Breast epithelium (tissue), 4 donors: ENCODE results near the gene PEG3. TPM values are rescaled to one million over a fixed set of nuclear protein-coding genes. Genes with fewer than 3 reads are reported as not detected.

Experiments used
- DNase-seq, 2 donors: peaks; one replicate each; pipeline ENCODE4 v3.0.0-alpha.2; 2019; ENCODE audit warnings: low spot score in 2 of 2
- H3K27ac ChIP-seq, 2 donors: fragments of 200-600 bp; sonication (generic) in 1 of 2; one replicate each; pipeline ENCODE4 v1.5.1; 2016 to 2019; ENCODE audit warnings: mild to moderate bottlenecking in 1 of 2
- H3K27me3 ChIP-seq, 2 donors: fragments of 200-600 bp; sonication (generic) in 1 of 2; one replicate each; pipeline versions ENCODE4 v1.5.1 to v1.6.0; 2017 to 2019; ENCODE audit warnings: control low read depth in 1 of 2, mild to moderate bottlenecking in 1 of 2
- H3K36me3 ChIP-seq: fragments of 200-600 bp; one replicate; pipeline ENCODE4 v1.5.1; 2019
- H3K4me1 ChIP-seq, 2 donors: fragments of 200-600 bp; sonication (generic); one replicate each; pipeline ENCODE4 v1.5.1; 2016 to 2019; ENCODE audit warnings: control low read depth in 1 of 2
- H3K4me3 ChIP-seq, 3 donors: fragments of 200-600 bp; sonication (generic); 1 replicate in 2 of 3; 2 replicates in 1 of 3; pipeline ENCODE4 v1.5.1; 2016 to 2019; ENCODE audit warnings: mild to moderate bottlenecking in 3 of 3, moderate library complexity in 2 of 3
- H3K9me3 ChIP-seq, 2 donors: fragments of 200-600 bp; sonication (generic) in 1 of 2; one replicate each; pipeline ENCODE4 v1.5.1; 2016 to 2019; ENCODE audit warnings: control low read depth in 1 of 2
- CTCF ChIP-seq, 3 donors: fragments of 450-650 bp; IDR thresholded peaks; one replicate each; pipeline ENCODE4 v1.5.1; 2016 to 2017; ENCODE audit warnings: antibody characterized with exemption in 3 of 3, mild to moderate bottlenecking in 3 of 3, moderate library complexity in 3 of 3
- POLR2A ChIP-seq: fragments of 450-650 bp; IDR thresholded peaks from one replicate; pipeline ENCODE4 v1.6.1; 2016; ENCODE audit warnings: antibody characterized with exemption, mild to moderate bottlenecking, moderate library complexity
- POLR2AphosphoS5 ChIP-seq, 3 donors: sonication (generic); formaldehyde crosslinking; IDR thresholded peaks; one replicate each; pipeline ENCODE4 v1.6.1; 2017; ENCODE audit warnings: antibody characterized with exemption in 3 of 3
- intact Hi-C: fragments of 100-400 bp; cut with DNase I; formaldehyde crosslinking; loops from one replicate; pipeline ENCODE4 v1.15.1; 2023; ENCODE audit warnings: low total_unique reads
- total RNA-seq, 3 donors: library from RNA; depleted of rRNA; stranded (reverse); fragments of >200 nt; gene quantifications; one replicate each; pipeline ENCODE4 v1.1.0, GENCODE V29; 2016

The PEG3 gene
- total RNA-seq, 3 donors from 2014 or later: 9.1 to 24.0 (median 17.0) TPM

GRCh38 chr19:56829596-56829995 lies 10.9 kb downstream of the PEG3 start:
- Histone ChIP-seq H3K4me1 (no peaks in the 10 kb centered on the region), H3K4me3 (no peak overlapping the region), H3K27me3 (no peaks in the 10 kb centered on the region), H3K27ac (no peak overlapping the region), H3K9me3 (no peaks in the 10 kb centered on the region), H3K36me3 (no peaks in the 10 kb centered on the region)
- DNase-seq: no peak
- TF ChIP-seq POLR2A: no peak
- no peak for TF ChIP-seq POLR2AphosphoS5 (IDR thresholded peaks at IDR 0.05)
- TF ChIP-seq CTCF (IDR thresholded peaks at IDR 0.05): no peak
- intact Hi-C loops: no loop called here

DNA sequence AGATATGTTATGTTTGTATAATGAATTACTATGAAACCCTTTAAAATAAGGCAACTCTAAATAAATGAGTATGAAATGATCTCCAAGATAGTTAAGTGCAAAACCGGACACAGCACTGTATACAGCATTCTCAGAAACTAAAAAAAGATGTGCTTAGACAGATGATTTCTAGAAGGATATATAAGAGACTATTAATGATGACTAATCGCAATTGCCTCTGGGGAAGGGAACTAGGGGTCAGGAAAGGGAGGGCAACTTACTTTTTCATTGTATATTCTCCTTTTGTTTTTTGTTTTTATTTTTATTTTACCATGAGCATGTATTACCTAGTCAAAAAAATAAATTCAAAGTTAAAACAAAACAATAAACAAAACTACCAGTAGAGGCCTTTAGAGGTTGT lies 12.8 kb downstream of the PEG3 start:
- DNase-seq: no peak
- no peaks in the 10 kb centered on the region for H3K4me1 ChIP-seq
- H3K9me3 ChIP-seq: no peaks in the 10 kb centered on the region
- no peaks in the 10 kb centered on the region for H3K36me3 ChIP-seq
- no peaks in the 10 kb centered on the region for H3K27me3 ChIP-seq
- TF ChIP-seq POLR2AphosphoS5 (IDR thresholded peaks at IDR 0.05): no peak
- no peak for TF ChIP-seq POLR2A
- no peak for TF ChIP-seq CTCF (IDR thresholded peaks at IDR 0.05)
- no peak overlapping the region for H3K27ac ChIP-seq
- no peak overlapping the region for H3K4me3 ChIP-seq
- intact Hi-C loops: no loop called here

DNA sequence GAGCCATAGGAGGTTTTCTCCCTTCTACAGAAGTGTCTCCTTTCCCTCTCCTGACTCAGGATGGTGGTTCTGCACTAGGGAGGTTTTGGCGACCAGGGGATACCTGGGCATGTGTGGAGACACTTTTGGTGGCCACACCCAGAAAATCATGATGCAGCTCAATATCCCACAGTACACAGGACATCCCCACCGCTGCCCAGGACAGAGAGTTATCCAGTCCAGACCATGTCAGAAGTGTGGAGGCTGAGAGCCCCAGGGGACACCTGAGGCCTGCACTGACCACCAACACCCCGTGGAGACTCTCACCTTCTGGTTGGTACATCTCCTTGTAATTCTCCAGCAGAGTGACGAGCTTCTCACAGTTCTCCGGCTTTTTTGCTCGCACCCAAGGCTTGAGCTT lies 16.6 kb downstream of the PEG3 start:
- no peaks in the 10 kb centered on the region for H3K4me1 ChIP-seq
- TF ChIP-seq POLR2A: no peak
- TF ChIP-seq POLR2AphosphoS5 (IDR thresholded peaks at IDR 0.05): no peak
- TF ChIP-seq CTCF (IDR thresholded peaks at IDR 0.05): no peak
- no peak for DNase-seq
- intact Hi-C loops: no loop called here
- H3K9me3 ChIP-seq: no peaks in the 10 kb centered on the region
- no peaks in the 10 kb centered on the region for H3K36me3 ChIP-seq
- H3K27me3 ChIP-seq: no peaks in the 10 kb centered on the region
- H3K27ac ChIP-seq: no peak overlapping the region
- H3K4me3 ChIP-seq: no peak overlapping the region

- intact Hi-C loops: no loop called here
- TF ChIP-seq POLR2A: no peak
- no peak for TF ChIP-seq POLR2AphosphoS5 (IDR thresholded peaks at IDR 0.05)
- no peak for TF ChIP-seq CTCF (IDR thresholded peaks at IDR 0.05)
- H3K27ac ChIP-seq: no peak overlapping the region
- no peak overlapping the region for H3K4me3 ChIP-seq
- no peaks in the 10 kb centered on the region for H3K36me3 ChIP-seq
- no peaks in the 10 kb centered on the region for H3K27me3 ChIP-seq
- no peaks in the 10 kb centered on the region for H3K4me1 ChIP-seq
- DNase-seq: no peak
- no peaks in the 10 kb centered on the region for H3K9me3 ChIP-seq
Measured at GRCh38 chr19:56823417-56823816, 17.1 kb downstream of the PEG3 start.

DNA sequence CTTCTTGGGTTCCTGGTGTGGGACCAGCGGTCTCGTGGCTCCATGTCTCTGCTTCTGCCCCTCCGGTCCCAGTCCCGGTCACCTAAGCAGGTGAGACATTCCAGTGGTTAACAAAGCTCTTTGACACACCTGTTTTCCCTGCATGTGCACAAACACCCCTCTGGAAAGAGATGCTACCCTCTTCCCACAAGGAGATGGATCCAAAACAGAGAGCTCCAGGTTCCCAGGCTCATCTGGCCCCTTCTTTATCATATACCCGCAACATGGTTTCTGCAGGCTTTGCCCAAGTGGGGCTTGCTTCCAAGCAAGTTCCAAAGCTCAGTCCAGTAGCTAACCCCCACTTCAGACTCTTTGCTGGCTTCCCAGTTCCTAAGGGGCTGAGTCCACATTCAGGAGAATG lies 17.8 kb downstream of the PEG3 start:
- H3K4me3 ChIP-seq: no peak overlapping the region
- H3K27me3 ChIP-seq: no peaks in the 10 kb centered on the region
- H3K4me1 ChIP-seq: no peaks in the 10 kb centered on the region
- no peak for DNase-seq
- H3K36me3 ChIP-seq: no peaks in the 10 kb centered on the region
- intact Hi-C loops: no loop called here
- TF ChIP-seq POLR2AphosphoS5 (IDR thresholded peaks at IDR 0.05) (no peak), POLR2A (no peak), CTCF (IDR thresholded peaks at IDR 0.05) (no peak)
- H3K27ac ChIP-seq: no peak overlapping the region
- no peaks in the 10 kb centered on the region for H3K9me3 ChIP-seq
